GM13976 (cell line): Measurements from ENCODE around the gene HTR3A.

Experiments
- DNase-seq: peaks from one replicate; pipeline ENCODE4 v3.0.0; 2012; ENCODE audit warnings: low spot score
- in situ Hi-C: fragments of 300-500 bp; cut with MboI; formaldehyde crosslinking; loops from one replicate; pipeline ENCODE4 v1.12.0; 2022; ENCODE audit warnings: low sequenced_read_pairs, mixed read lengths, inconsistent platforms; ENCODE audit not compliant: unreplicated experiment
- TF ChIP-seq, protein P1 (sequence below): IDR thresholded peaks from 2 replicates; pipeline ENCODE4 v1.5.1; 2012; ENCODE audit warnings: borderline replicate concordance, mild to moderate bottlenecking; ENCODE audit not compliant: insufficient read depth; ENCODE audit errors: extremely low read depth, missing control alignments, control extremely low read depth

HTR3A gene

DNA sequence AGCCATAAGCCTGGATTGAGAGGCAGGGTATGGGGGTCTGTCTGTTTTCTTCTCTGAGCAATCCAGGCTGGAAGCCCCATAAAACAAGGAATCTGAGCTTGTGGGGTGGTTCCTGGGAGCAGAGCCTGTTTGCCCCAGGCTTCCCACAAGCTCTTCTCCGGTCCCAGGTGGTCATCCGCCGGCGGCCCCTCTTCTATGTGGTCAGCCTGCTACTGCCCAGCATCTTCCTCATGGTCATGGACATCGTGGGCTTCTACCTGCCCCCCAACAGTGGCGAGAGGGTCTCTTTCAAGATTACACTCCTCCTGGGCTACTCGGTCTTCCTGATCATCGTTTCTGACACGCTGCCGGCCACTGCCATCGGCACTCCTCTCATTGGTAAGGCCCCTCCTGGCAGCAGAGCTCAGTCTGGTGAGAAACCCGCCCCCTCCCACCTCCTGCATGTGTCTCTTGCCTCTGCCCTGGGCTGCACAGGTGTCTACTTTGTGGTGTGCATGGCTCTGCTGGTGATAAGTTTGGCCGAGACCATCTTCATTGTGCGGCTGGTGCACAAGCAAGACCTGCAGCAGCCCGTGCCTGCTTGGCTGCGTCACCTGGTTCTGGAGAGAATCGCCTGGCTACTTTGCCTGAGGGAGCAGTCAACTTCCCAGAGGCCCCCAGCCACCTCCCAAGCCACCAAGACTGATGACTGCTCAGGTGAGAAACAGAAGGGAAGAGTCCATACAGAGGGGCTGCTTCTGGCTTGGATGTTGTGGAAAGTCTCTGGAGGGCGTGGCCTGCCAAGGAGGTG is 11.6 kb downstream of the HTR3A start:
- TF ChIP-seq, protein P1, sequence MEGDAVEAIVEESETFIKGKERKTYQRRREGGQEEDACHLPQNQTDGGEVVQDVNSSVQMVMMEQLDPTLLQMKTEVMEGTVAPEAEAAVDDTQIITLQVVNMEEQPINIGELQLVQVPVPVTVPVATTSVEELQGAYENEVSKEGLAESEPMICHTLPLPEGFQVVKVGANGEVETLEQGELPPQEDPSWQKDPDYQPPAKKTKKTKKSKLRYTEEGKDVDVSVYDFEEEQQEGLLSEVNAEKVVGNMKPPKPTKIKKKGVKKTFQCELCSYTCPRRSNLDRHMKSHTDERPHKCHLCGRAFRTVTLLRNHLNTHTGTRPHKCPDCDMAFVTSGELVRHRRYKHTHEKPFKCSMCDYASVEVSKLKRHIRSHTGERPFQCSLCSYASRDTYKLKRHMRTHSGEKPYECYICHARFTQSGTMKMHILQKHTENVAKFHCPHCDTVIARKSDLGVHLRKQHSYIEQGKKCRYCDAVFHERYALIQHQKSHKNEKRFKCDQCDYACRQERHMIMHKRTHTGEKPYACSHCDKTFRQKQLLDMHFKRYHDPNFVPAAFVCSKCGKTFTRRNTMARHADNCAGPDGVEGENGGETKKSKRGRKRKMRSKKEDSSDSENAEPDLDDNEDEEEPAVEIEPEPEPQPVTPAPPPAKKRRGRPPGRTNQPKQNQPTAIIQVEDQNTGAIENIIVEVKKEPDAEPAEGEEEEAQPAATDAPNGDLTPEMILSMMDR = no peak
- in situ Hi-C loops = no loop called here
- DNase-seq = no peak

DNA sequence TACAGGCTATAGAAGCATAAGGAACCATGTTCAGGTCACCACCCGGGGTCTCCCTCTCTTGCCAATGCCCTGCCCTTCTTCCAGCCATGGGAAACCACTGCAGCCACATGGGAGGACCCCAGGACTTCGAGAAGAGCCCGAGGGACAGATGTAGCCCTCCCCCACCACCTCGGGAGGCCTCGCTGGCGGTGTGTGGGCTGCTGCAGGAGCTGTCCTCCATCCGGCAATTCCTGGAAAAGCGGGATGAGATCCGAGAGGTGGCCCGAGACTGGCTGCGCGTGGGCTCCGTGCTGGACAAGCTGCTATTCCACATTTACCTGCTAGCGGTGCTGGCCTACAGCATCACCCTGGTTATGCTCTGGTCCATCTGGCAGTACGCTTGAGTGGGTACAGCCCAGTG is 14.5 kb downstream of the HTR3A start:
- DNase-seq = no peak
- in situ Hi-C loops = no loop called here

DNA sequence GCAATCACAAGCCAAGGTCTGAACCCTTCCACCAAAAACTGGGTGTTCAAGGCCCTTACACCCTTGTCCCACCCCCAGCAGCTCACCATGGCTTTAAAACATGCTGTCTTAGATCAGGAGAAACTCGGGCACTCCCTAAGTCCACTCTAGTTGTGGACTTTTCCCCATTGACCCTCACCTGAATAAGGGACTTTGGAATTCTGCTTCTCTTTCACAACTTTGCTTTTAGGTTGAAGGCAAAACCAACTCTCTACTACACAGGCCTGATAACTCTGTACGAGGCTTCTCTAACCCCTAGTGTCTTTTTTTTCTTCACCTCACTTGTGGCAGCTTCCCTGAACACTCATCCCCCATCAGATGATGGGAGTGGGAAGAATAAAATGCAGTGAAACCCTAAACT is 15.0 kb downstream of the HTR3A start:
- TF ChIP-seq, protein P1 = no peak
- no peak for DNase-seq
- in situ Hi-C loops = loop anchor here (10.0 kb wide), 1 partner anchor 275 kb away; no protein-coding TSS in a partner anchor

More for the DNA sequence above, 14.5 kb downstream of the HTR3A start:
- TF ChIP-seq, protein P1 = no peak

DNA sequence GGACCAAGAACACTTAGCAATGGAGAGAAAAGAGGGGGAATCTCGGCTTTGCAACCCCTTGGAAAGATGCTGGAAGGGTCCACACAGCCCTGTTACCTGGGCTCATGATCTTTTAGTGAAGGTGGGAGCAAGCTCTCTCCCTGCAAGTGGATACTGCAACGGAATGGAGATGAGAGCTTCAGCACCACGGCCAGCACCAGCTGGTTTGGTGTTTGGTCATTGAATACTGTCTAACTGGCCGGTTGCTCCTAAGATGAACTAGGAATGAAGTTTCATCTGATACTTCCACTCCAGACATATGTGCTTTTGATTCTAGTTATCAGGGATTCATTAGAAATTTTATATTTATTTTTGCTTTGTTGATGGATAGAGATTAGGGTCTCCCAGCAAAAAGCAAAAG is 16.3 kb downstream of the HTR3A start:
- in situ Hi-C loops = loop anchor here (10.0 kb wide), 1 partner anchor 274 kb away; no protein-coding TSS in a partner anchor
- no peak for DNase-seq
- TF ChIP-seq, protein P1 = no peak

DNA sequence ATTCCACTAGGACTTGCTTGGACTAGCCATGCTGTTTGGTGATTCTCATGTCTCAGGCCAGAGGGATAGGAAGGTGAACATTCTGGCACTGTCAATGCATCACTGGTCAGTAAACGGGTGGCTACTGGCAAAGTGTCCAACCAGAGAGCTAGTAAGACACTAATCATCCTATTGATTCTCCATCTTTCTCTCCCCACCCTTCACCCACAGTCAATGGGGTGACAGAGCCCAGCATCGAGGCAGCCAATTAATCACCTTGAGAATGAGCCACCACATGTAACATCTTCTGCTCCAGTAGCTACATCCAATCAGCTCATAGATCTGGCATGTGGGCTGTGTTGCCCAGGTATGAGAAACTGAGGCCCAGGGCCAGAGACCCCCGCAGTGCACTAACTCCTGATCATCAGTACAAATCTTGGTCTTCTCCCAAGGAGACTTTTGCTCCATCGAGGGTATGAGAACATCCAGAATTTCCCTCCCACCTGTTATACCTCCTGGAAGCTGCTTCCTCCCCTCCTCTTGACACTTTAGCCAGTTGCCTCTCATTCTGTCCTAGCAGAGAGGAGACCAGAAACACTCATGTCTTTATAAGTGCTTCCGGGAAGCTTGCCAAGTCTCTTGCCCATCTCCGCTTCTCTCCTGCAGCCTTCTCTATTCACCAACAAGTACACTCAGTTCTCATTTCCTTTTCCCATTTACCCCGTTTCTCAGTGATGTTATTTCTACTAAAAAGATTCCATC is 17.0 kb downstream of the HTR3A start:
- in situ Hi-C loops = loop anchor here (10.0 kb wide), 1 partner anchor 273 kb away; no protein-coding TSS in a partner anchor

More for the DNA sequence above, 17.0 kb downstream of the HTR3A start:
- TF ChIP-seq, protein P1 = no peak
- no peak for DNase-seq
